HG03097 (cell line): ENCODE data around the gene PLA2G6.
"Not testable (repeated sequence)": the region's sequence is repeated elsewhere in the genome, so short reads cannot be mapped to it uniquely, and the experiment has no call there.

ENCODE experiments used
- ATAC-seq: cut with Tn5 transposase; IDR thresholded peaks from one replicate; pipeline ENCODE4 v1.9.1; 2021; ENCODE audit not compliant: unreplicated experiment, low FRiP score

The PLA2G6 gene

GRCh38 chr22:38170469-38170868, 11.2 kb downstream of the PLA2G6 start:
- ATAC-seq: no peak

DNA sequence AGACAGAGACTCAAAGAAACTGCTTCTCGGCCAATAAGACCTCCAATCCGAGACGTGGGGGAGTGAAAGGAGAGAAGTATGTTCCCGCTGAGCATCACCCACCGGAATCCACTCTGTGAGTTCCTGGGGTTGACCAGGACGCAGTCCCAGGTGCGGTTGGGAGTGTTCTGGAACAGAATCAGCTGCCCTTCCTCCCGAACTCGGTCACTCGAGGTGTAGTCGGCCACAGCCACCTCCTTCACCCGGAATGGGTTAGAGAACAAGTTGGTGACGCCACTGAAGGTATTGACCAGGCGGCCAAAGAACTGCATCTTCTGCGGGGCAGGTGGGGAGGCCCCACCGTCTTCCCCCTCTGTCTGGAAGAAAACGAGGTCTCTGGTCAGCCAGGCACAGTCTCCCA, 12.5 kb downstream of the PLA2G6 start:
- ATAC-seq: no peak

- ATAC-seq: no peak
Observed at GRCh38 chr22:38167988-38168407, 13.6 kb downstream of the PLA2G6 start.

- ATAC-seq: no peak
Observed at GRCh38 chr22:38165922-38166593, 15.6 kb downstream of the PLA2G6 start.

DNA sequence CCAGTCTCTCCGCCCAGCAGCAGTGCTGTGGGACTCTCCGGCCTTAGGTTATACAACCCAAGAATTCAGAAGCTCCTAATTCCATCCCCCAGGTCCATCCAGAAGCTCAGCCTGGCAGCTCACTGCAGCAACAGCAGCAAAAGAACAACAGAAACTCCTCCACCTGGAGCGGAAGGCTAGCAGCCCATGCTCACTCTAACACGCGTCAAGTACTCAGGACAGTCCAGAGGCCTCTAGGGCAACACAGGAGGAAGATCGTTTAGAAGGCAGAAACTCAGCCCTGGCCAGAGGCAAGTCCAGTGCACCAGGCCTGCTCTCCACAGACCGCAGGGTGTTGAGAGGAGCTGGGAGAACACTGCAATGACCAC, 17.1 kb downstream of the PLA2G6 start:
- no peak for ATAC-seq

DNA sequence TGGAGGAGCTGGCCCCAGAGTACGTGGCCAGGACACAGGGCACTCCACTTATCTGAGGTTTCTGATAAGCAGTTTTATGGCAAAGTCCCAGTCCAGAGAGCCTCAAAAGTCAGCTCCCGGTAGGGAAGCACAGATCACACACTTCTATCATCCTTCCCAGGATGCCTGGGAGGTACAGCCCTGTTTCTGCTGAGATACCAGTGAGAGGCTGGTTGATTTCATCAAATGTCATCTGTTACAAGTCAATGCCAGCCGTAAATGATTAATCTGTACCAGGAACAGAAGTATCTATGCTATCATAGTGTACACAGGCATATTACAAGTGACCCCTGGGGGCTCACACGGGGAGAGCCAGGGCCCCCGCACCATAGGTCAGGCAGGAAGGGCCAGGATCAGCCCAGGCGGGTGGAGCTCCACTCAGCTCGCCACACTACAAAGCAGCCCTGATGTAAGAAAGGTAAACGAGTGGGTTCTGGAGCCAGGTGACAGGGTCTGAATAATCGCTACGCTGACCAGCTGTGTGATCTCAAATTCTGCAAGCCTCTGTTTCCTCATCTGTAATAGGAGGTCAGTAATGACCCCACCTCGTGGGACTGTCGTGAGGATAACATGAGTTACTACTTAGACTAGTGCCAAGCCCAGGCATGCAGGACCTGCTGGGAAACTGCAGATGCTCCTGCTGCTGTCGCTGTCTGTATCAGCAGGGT, 17.6 kb downstream of the PLA2G6 start:
- ATAC-seq: no peak

DNA sequence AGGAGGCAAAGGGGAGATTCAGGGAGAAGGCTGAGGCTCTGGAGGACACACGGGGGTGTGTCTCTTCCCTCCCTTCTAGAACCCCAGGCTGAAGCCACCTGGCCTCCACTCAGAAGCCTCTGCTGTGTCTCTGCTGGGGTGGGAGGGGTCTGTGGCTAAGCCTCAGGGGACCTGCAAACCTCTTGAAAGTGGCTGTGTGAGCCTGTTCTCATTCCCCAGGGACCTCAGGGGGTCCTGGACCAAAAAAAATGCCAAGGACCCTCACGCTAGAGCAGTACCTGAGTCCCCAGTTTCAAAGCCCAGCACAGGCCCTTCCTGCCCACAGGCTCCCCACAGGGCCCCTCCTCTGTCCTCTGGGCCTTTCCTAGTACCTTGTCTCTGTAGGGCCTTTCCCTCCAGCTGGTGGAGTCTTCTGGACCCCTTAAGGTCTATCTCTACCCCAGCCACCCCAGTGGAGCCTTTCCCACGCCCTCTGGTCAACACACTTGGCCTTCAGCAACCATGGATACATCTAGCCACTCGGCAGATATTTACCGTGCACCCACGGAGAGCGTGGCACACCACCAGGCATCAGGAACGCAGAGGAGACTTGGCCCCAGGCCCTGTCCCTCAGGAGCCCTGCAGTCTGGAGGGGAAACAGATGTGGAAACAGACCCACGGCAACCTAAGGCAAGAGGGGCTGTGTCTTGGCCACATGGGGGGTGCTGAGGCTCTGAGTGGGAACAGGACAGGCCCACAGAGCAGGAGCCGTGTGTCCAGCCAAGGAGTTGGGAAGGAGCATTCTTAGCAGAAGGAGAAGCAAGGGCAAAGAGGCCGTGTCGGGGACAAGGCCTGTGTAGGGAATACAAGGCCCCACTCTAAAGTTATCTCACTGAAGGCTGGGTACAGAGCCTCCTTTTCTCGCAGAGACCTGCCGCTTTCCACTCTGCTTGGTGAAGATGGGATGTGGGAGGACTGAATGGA, 18.5 kb downstream of the PLA2G6 start:
- no peak for ATAC-seq

GRCh38 chr22:38155703-38156102, 25.9 kb downstream of the PLA2G6 start:
- ATAC-seq: no peak

DNA sequence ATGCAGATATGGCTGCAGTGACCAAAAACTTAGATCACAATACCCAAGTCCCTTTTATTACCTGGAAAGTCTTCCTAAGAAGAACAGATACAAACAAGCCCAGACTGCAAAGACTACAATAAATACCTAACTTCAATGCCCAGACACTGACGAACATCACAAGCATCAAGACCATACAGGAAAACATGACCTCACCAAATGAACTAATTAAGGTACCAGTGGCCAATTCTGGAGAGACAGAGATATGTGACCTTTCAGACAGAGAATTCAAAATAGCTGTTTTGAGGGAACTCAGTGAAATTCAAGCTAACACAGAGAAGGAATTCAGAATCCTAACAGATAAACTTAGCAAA, 27.1 kb downstream of the PLA2G6 start:
- ATAC-seq: not testable (repeated sequence)

DNA sequence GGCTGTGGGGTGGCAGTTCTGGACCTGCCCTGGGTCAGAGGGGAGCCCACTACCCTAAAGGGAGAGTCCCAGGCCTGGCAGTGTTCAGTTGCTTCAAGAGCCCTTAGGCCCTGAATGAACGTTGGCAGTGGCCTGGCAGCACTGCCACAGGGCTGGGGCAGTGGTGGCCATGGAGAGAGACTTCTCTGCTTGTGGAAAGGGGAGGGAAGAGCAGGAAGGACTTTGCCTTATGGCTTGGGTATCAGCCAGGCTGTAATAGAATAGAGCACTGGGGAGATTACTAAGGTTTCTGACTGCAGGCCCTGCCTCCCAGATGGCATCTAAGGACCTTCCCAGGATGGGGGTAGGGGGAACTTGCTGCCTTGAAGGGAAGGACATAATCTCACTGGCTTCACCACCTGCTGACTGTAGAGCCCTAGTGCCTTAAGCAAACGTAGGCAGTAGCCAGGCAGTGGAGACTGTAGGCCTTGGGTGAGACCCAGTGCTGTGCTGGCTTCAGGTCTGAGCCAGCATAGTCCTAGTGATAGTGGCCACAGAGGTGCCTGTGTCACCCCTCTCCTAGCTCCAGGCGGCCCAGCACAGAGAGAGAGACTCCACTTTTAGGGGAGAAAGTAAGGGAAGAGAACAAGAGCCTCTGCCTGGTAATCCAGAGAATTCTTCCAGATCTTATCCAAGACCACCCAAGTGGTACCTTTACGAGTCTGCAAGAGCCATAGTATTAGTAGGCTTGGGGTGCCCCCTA, 27.6 kb downstream of the PLA2G6 start:
- ATAC-seq: no peak

DNA sequence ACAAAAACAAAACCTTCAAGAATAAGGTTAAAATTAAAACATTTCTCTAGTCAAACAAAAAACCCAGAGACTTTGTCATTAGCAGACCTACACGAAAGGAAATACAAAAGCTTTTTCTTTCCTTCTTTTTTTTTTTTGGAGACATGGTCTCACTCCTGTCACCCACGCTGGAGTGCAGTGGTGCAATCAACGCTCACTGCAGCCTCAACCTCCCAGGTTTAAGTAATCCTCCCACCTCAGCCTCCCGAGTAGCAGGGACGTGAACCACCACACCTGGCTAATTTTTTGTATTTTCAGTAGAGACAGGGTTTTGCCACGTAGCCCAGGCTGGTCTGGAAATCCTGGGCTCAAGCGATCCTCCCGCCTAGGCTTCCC, 30.5 kb downstream of the PLA2G6 start:
- ATAC-seq: no peak

DNA sequence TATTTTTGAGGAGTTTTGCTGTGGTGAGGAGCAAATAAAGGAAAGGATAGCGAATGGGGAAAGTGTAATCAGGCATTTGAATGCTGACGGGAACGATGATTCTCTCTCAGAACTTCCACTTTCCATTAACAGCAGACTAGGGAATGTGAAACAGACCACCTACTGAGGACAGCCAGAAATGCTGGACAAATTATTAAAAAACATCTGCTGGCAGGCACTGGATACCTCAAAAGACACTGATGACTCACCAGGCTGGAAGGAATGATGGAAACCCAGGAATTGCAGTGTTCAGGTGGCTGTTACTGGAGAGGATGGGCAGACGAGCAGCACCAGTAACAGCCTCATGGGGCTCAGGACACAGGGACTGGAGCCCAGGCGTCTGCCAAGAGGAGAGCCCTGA, 33.4 kb downstream of the PLA2G6 start:
- ATAC-seq: no peak

DNA sequence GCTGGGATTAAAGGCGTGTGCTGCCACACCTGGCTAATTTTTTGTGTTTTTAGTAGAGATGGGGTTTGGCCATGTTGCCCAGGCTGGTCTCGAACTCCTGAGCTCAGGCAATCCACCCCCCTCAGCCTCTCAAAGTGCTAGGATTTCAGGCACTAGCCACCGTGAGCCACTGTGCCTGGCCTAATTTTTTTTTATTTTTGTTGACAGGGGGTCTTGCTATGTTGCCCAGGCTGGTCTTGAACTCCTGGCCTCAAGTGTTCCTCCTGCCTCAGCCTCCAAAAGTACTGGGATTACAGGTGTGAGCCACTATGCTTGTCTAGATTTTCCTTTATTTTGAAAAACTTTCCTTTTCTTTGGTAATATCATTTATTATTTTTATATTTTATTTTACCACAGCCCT, 35.5 kb downstream of the PLA2G6 start:
- ATAC-seq: not testable (repeated sequence)

DNA sequence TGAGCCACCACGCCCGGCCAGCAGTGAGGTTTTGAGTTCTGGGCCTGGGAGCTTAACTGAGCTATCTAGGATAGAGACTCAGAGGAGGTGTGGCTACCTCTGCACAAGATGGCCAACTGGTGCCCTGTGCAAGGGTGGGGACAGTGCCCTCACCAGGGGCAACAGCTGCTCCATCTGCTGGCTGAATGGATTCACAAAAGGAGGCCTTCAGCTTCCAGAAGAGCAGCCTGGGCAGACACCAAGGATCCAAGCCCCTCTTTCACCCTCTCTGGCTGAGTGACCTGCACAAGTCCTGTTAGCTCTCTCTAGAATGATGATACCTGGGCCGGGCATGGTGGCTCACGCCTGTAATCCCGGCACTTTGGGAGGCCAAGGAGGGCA, 37.6 kb downstream of the PLA2G6 start:
- ATAC-seq: no peak

- ATAC-seq: no peak
Observed at GRCh38 chr22:38142606-38143005, 39.0 kb downstream of the PLA2G6 start.

GRCh38 chr22:38141217-38141973, 40.2 kb downstream of the PLA2G6 start:
- no peak for ATAC-seq

DNA sequence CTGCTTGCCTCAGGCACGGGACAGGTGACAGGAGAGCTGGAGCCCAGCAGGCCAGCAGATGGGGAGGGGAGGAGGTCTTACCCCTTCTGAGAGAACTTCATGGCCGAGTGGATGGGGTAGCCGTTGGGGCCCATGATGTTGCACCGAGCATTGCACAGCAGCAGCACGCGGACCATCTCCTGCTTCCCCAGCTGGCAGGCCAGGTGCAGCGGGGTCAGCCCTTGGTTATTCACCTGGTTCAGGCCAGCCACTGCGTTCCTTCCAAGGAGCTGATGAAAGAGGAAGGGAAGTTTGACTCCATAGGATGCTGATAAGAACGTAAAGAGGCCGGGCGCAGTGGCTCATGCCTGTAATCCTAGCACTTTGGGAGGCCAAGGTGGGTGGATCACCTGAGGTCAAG, 41.7 kb downstream of the PLA2G6 start:
- ATAC-seq: no peak

DNA sequence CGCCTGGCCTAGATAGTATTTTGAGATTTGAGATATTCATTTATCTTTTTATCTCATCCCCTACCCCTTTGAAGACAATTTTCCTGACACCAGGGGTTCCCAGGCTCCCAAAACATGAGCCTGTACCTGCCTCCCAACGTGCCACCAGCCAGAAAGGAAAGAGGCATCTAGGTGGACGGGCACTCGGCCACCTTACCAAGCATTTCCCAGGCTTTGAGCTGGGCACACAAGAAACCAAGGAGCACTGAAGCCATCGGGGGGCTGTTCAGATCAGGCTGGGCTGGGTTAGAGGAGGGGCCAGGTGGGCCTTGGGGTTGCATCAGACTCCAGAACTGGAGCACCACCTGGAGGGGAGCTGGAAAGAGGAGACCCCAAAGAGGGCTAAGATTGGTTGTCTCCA, 42.7 kb downstream of the PLA2G6 start:
- no peak for ATAC-seq

GRCh38 chr22:38137876-38138687, 43.5 kb downstream of the PLA2G6 start:
- ATAC-seq: no peak
